WTC11 (cell line): Measurements from ENCODE around the gene PFDN2.

Source experiments
- CDX4 ChIP-seq: fragments of 250-450 bp; sonication (Bioruptor Pico); IDR thresholded peaks from 2 replicates; pipeline ENCODE4 v1.9.0; 2021; ENCODE audit warnings: moderate library complexity, mild to moderate bottlenecking, inconsistent platforms, borderline replicate concordance
- ESRRA ChIP-seq: sonication (generic); formaldehyde crosslinking; IDR thresholded peaks from 2 replicates; pipeline ENCODE4 v1.8.1; 2022; ENCODE audit warnings: mild to moderate bottlenecking, missing genetic modification reagents, borderline replicate concordance
- FOXJ3 ChIP-seq: sonication (generic); formaldehyde crosslinking; IDR thresholded peaks from 2 replicates; pipeline ENCODE4 v1.9.0; 2021; ENCODE audit warnings: missing genetic modification reagents, mild to moderate bottlenecking, borderline replicate concordance
- FOXK1 ChIP-seq: sonication (generic); formaldehyde crosslinking; IDR thresholded peaks from 2 replicates; pipeline ENCODE4 v1.8.0; 2022; ENCODE audit warnings: mild to moderate bottlenecking, moderate library complexity, missing genetic modification reagents
- NR2C2 ChIP-seq: sonication (generic); formaldehyde crosslinking; IDR thresholded peaks from 2 replicates; pipeline ENCODE4 v1.8.0; 2022; ENCODE audit warnings: mild to moderate bottlenecking, missing genetic modification reagents
- NR3C1 ChIP-seq: sonication (generic); formaldehyde crosslinking; conservative IDR thresholded peaks from 2 replicates; pipeline ENCODE4 v1.8.1; 2023; ENCODE audit warnings: low read depth, mild to moderate bottlenecking, missing genetic modification reagents
- USF1 ChIP-seq: sonication (generic); formaldehyde crosslinking; IDR thresholded peaks from 2 replicates; pipeline ENCODE4 v1.8.0; 2022; ENCODE audit warnings: mild to moderate bottlenecking, missing genetic modification reagents
- TF ChIP-seq, protein P1 (sequence below): fragments of 200-600 bp; IDR thresholded peaks from 2 replicates; pipeline ENCODE4 v1.8.0; 2022; ENCODE audit warnings: antibody characterized with exemption
- TF ChIP-seq, protein P2 (sequence below): sonication (generic); formaldehyde crosslinking; IDR thresholded peaks from 2 replicates; pipeline ENCODE4 v1.8.1; 2023; ENCODE audit warnings: mild to moderate bottlenecking, missing genetic modification reagents, moderate library complexity
- TF ChIP-seq, protein P3 (sequence below): sonication (generic); formaldehyde crosslinking; IDR thresholded peaks from 2 replicates; pipeline ENCODE4 v1.8.1; 2022; ENCODE audit warnings: missing genetic modification reagents, borderline replicate concordance

GRCh38 chr1:161092621-161093028 lies 25.2 kb downstream of the PFDN2 start:
- TF ChIP-seq, protein P1, sequence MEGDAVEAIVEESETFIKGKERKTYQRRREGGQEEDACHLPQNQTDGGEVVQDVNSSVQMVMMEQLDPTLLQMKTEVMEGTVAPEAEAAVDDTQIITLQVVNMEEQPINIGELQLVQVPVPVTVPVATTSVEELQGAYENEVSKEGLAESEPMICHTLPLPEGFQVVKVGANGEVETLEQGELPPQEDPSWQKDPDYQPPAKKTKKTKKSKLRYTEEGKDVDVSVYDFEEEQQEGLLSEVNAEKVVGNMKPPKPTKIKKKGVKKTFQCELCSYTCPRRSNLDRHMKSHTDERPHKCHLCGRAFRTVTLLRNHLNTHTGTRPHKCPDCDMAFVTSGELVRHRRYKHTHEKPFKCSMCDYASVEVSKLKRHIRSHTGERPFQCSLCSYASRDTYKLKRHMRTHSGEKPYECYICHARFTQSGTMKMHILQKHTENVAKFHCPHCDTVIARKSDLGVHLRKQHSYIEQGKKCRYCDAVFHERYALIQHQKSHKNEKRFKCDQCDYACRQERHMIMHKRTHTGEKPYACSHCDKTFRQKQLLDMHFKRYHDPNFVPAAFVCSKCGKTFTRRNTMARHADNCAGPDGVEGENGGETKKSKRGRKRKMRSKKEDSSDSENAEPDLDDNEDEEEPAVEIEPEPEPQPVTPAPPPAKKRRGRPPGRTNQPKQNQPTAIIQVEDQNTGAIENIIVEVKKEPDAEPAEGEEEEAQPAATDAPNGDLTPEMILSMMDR = no peak
- TF ChIP-seq NR3C1 (CRISPR knock-in tag) (no peak), FOXJ3 (CRISPR knock-in tag) (no peak), CDX4 (CRISPR knock-in tag) (no peak), ESRRA (CRISPR knock-in tag) (no peak), FOXK1 (CRISPR knock-in tag) (no peak), USF1 (CRISPR knock-in tag) (no peak), NR2C2 (CRISPR knock-in tag) (no peak)
- TF ChIP-seq, protein P2, sequence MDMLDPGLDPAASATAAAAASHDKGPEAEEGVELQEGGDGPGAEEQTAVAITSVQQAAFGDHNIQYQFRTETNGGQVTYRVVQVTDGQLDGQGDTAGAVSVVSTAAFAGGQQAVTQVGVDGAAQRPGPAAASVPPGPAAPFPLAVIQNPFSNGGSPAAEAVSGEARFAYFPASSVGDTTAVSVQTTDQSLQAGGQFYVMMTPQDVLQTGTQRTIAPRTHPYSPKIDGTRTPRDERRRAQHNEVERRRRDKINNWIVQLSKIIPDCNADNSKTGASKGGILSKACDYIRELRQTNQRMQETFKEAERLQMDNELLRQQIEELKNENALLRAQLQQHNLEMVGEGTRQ (CRISPR knock-in tag) = no peak
- TF ChIP-seq, protein P3, sequence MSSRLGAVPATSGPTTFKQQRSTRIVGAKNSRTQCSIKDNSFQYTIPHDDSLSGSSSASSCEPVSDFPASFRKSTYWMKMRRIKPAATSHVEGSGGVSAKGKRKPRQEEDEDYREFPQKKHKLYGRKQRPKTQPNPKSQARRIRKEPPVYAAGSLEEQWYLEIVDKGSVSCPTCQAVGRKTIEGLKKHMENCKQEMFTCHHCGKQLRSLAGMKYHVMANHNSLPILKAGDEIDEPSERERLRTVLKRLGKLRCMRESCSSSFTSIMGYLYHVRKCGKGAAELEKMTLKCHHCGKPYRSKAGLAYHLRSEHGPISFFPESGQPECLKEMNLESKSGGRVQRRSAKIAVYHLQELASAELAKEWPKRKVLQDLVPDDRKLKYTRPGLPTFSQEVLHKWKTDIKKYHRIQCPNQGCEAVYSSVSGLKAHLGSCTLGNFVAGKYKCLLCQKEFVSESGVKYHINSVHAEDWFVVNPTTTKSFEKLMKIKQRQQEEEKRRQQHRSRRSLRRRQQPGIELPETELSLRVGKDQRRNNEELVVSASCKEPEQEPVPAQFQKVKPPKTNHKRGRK = no peak
